Astrocyte (in vitro differentiated cells and primary cell): ENCODE results near the gene RNPEP. TPM values are rescaled to one million over a fixed set of nuclear protein-coding genes. Genes with fewer than 3 reads are reported as not detected.
"Not testable (repeated sequence)": the region's sequence is repeated elsewhere in the genome, so short reads cannot be mapped to it uniquely, and the experiment has no call there.

Experiments
- DNase-seq: peaks from one replicate; pipeline ENCODE4 v3.0.0-alpha.2; 2010; ENCODE audit warnings: low read depth
- FAIRE-seq: peaks from 2 replicates; lab custom pipeline; 2011; peaks lifted over from hg19 to GRCh38; lab: Jason Lieb, UNC
- H2AFZ ChIP-seq: 2 replicates; pipeline ENCODE4 v1.6.0; 2012; ENCODE audit warnings: low read depth, low read length, inconsistent platforms
- H3K27ac ChIP-seq: 2 replicates; pipeline ENCODE4 v1.5.1; 2011; ENCODE audit warnings: low read depth, low read length, inconsistent platforms
- H3K27me3 ChIP-seq: 2 replicates; pipeline ENCODE4 v1.6.0; 2011; ENCODE audit warnings: low read length, inconsistent platforms; ENCODE audit not compliant: insufficient read depth
- H3K36me3 ChIP-seq: 2 replicates; pipeline ENCODE4 v1.5.1; 2011; ENCODE audit warnings: low read length, inconsistent platforms; ENCODE audit not compliant: insufficient read depth
- H3K4me1 ChIP-seq: 2 replicates; pipeline ENCODE4 v1.5.1; 2011; ENCODE audit warnings: low read length, inconsistent platforms; ENCODE audit not compliant: insufficient read depth
- H3K4me2 ChIP-seq: 2 replicates; pipeline ENCODE4 v1.6.0; 2012; ENCODE audit warnings: low read length, inconsistent platforms
- H3K4me3 ChIP-seq: 2 replicates; pipeline ENCODE4 v1.5.1; 2011; ENCODE audit warnings: low read depth, mild to moderate bottlenecking, low read length, inconsistent platforms; ENCODE audit not compliant: insufficient read depth
- H3K79me2 ChIP-seq: 2 replicates; pipeline ENCODE4 v1.6.0; 2012; ENCODE audit warnings: mild to moderate bottlenecking, low read length, inconsistent platforms; ENCODE audit not compliant: insufficient read depth
- H3K9ac ChIP-seq: 2 replicates; pipeline ENCODE4 v1.6.0; 2012; ENCODE audit warnings: mild to moderate bottlenecking, low read length, inconsistent platforms
- H3K9me3 ChIP-seq: 2 replicates; pipeline ENCODE4 v1.5.1; 2012; ENCODE audit warnings: low read depth, mild to moderate bottlenecking, low read length, inconsistent platforms; ENCODE audit not compliant: insufficient read depth
- H4K20me1 ChIP-seq: 2 replicates; pipeline ENCODE4 v1.6.0; 2012; ENCODE audit warnings: low read length, inconsistent platforms; ENCODE audit not compliant: insufficient read depth
- H3K27ac Mint-ChIP-seq: one replicate; pipeline ENCODE4 v1.8.0; 2021; ENCODE audit warnings: mild to moderate bottlenecking, mixed read lengths; ENCODE audit not compliant: unreplicated experiment
- H3K27me3 Mint-ChIP-seq: one replicate; pipeline ENCODE4 v1.8.0; 2021; ENCODE audit warnings: low read depth, mixed read lengths; ENCODE audit not compliant: unreplicated experiment
- H3K36me3 Mint-ChIP-seq: one replicate; pipeline ENCODE4 v1.8.0; 2021; ENCODE audit warnings: low read depth, mixed read lengths; ENCODE audit not compliant: unreplicated experiment
- H3K4me1 Mint-ChIP-seq: one replicate; pipeline ENCODE4 v1.8.0; 2021; ENCODE audit warnings: low read depth, mixed read lengths; ENCODE audit not compliant: unreplicated experiment
- H3K4me3 Mint-ChIP-seq: one replicate; pipeline ENCODE4 v1.8.0; 2021; ENCODE audit warnings: mild to moderate bottlenecking, moderate library complexity, mixed read lengths; ENCODE audit not compliant: unreplicated experiment
- H3K9me3 Mint-ChIP-seq: one replicate; pipeline ENCODE4 v1.8.0; 2021; ENCODE audit warnings: mild to moderate bottlenecking, mixed read lengths; ENCODE audit not compliant: unreplicated experiment
- EZH2 ChIP-seq: IDR thresholded peaks from 2 replicates; pipeline ENCODE4 v1.6.1; 2012; ENCODE audit warnings: mild to moderate bottlenecking, low read length, inconsistent platforms; ENCODE audit not compliant: insufficient read depth
- microRNA-seq: library from miRNA; unstranded; fragments of <30 nt; microRNA quantifications from one replicate; pipeline ENCODE4 v1.2.0, GENCODE V29; 2020
- total RNA-seq: library from RNA; stranded (reverse); gene quantifications from 2 replicates; pipeline ENCODE4 v1.2.1, GENCODE V29; 2021
- TF ChIP-seq, protein P1 (sequence below): IDR thresholded peaks from 2 replicates; pipeline ENCODE4 v1.5.1; 2011; ENCODE audit warnings: low read depth, mild to moderate bottlenecking, inconsistent platforms, low read length, moderate library complexity; ENCODE audit not compliant: insufficient read depth

RNPEP gene
- total RNA-seq, 1 donor from 2014 or later, result 68.9 TPM

DNA sequence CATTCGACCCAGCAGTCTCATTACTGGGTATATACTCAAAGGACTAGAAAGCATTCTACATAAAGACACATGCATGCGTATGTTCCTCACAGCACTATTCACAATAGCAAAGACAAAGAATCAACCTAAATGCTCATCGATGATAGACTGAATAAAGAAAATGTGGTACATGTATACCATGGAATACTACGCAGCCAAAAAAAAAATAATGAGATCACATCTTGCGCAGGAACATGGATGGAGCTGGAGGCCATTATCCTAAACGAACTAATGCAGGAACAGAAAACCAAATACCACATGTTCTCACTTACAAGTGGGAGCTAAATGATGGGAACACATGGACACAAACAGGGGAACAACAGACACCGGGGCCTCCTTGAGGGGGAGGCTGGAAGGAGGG lies 71.6 kb downstream of the RNPEP start:
- FAIRE-seq, result no peak

DNA sequence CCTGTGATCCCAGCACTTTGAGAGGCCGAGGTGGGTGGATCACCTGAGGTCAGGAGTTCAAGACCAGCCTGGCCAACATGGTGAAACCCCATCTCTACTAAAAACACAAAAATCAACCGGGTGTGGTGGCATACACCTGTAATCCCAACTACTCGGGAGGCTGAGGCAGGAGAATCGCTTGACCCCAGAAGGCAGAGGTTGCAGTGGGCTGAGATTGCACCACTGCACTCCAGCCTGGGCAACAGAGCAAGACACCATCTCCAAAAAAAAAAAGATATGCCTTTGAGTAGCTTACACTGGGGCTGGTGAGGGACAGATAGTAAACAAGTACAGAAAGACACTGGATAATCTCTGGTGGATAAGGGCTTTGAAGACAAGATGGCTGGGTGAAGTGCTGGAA lies 72.2 kb downstream of the RNPEP start:
- H3K9ac ChIP-seq, H3K36me3 Mint-ChIP-seq, H3K9me3 ChIP-seq, H3K4me1 ChIP-seq, H2AFZ ChIP-seq, H3K4me2 ChIP-seq, H3K27ac Mint-ChIP-seq, H3K4me3 Mint-ChIP-seq, DNase-seq, FAIRE-seq, H3K27me3 ChIP-seq, H3K27ac ChIP-seq, H4K20me1 ChIP-seq, H3K9me3 Mint-ChIP-seq, H3K4me3 ChIP-seq, H3K36me3 ChIP-seq, H3K4me1 Mint-ChIP-seq, H3K79me2 ChIP-seq: not testable (repeated sequence)
- H3K27me3 Mint-ChIP-seq, result peaks cover 11% of the 10 kb centered on the region

More for the DNA sequence above, 71.6 kb downstream of the RNPEP start:
- Histone ChIP-seq H3K4me1 (peaks cover 8% of the 10 kb centered on the region), H3K4me3 (no peak overlapping the region), H3K36me3 (no peaks in the 10 kb centered on the region), H4K20me1 (no peaks in the 10 kb centered on the region), H3K79me2 (no peaks in the 10 kb centered on the region), H3K9ac (no peak overlapping the region), H3K27ac (no peak overlapping the region), H3K4me2 (no peak overlapping the region), H3K9me3 (no peaks in the 10 kb centered on the region), H2AFZ (no peak overlapping the region), H3K27me3 (no peaks in the 10 kb centered on the region)
- no peak for DNase-seq
- no peak overlapping the region for H3K4me3 Mint-ChIP-seq
- TF ChIP-seq EZH2, result no peak
- TF ChIP-seq, protein P1, sequence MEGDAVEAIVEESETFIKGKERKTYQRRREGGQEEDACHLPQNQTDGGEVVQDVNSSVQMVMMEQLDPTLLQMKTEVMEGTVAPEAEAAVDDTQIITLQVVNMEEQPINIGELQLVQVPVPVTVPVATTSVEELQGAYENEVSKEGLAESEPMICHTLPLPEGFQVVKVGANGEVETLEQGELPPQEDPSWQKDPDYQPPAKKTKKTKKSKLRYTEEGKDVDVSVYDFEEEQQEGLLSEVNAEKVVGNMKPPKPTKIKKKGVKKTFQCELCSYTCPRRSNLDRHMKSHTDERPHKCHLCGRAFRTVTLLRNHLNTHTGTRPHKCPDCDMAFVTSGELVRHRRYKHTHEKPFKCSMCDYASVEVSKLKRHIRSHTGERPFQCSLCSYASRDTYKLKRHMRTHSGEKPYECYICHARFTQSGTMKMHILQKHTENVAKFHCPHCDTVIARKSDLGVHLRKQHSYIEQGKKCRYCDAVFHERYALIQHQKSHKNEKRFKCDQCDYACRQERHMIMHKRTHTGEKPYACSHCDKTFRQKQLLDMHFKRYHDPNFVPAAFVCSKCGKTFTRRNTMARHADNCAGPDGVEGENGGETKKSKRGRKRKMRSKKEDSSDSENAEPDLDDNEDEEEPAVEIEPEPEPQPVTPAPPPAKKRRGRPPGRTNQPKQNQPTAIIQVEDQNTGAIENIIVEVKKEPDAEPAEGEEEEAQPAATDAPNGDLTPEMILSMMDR, result no peak
- no peak overlapping the region for H3K27ac Mint-ChIP-seq
- no peaks in the 10 kb centered on the region for H3K36me3 Mint-ChIP-seq
- peaks cover 11% of the 10 kb centered on the region for H3K27me3 Mint-ChIP-seq
- H3K9me3 Mint-ChIP-seq, result no peaks in the 10 kb centered on the region
- peaks cover 6% of the 10 kb centered on the region for H3K4me1 Mint-ChIP-seq

Small RNA genes within 50 kb of the gene (microRNA-seq; reads per million reads assigned to microRNA genes)
- gene MIR6740, result 1.1 reads per million

Other genes starting within 250 kb of the RNPEP start
- 47.9 and 50.2 TPM in 2 replicates for gene IPO9, start 153.5 kb upstream of the RNPEP start, total RNA-seq
- gene SHISA4, start 93.8 kb upstream of the RNPEP start, total RNA-seq, result 9.8 and 10.1 TPM in 2 replicates
- 13.2 and 14.9 TPM in 2 replicates for gene LMOD1, start 36.1 kb upstream of the RNPEP start, total RNA-seq
- 130 and 139 TPM in 2 replicates for gene TIMM17A, start 27.1 kb upstream of the RNPEP start, total RNA-seq
- gene ELF3, start 27.9 kb downstream of the RNPEP start, total RNA-seq, result 2.5 and 2.9 TPM in 2 replicates
- gene GPR37L1, start 140.3 kb downstream of the RNPEP start, total RNA-seq, result not detected in 2 replicates
- 72.9 and 83.0 TPM in 2 replicates for gene ARL8A, start 162.1 kb downstream of the RNPEP start, total RNA-seq
- gene PTPN7, start 178.0 kb downstream of the RNPEP start, total RNA-seq, result 0.58 and 0.75 TPM in 2 replicates
- 0.27 and 0.48 TPM in 2 replicates for gene LGR6, start 211.2 kb downstream of the RNPEP start, total RNA-seq